Esophagus muscularis mucosa (tissue), 2 donors: ENCODE results near the gene MAST4.

ENCODE experiments used
- POLR2A ChIP-seq: fragments of 450-650 bp; IDR thresholded peaks from one replicate; pipeline ENCODE4 v1.6.1; 2017; ENCODE audit warnings: antibody characterized with exemption, moderate library complexity, mild to moderate bottlenecking, low read depth
- POLR2AphosphoS5 ChIP-seq, 2 donors: sonication (generic); formaldehyde crosslinking; IDR thresholded peaks; one replicate each; pipeline ENCODE4 v1.6.1; 2017; ENCODE audit warnings: antibody characterized with exemption in 2 of 2

GRCh38 chr5:66680804-66681203, 84.6 kb downstream of the MAST4 start:
- TF ChIP-seq POLR2AphosphoS5 (IDR thresholded peaks at IDR 0.05) (no peak), POLR2A (no peak)
